Osteocyte (in vitro differentiated cells): ENCODE data around the gene SEMA6B. TPM values are rescaled to one million over a fixed set of nuclear protein-coding genes. Genes with fewer than 3 reads are reported as not detected.
"Not testable (repeated sequence)": the region's sequence is repeated elsewhere in the genome, so short reads cannot be mapped to it uniquely, and the experiment has no call there.

ENCODE experiments used
- DNase-seq: peaks from one replicate; pipeline ENCODE4 v3.0.0; 2021; ENCODE audit warnings: mixed read lengths; ENCODE audit not compliant: unreplicated experiment; ENCODE audit errors: extremely low spot score
- H3K27ac Mint-ChIP-seq: one replicate; pipeline ENCODE4 v1.8.0; 2021; ENCODE audit warnings: mild to moderate bottlenecking, mixed read lengths; ENCODE audit not compliant: unreplicated experiment
- H3K27me3 Mint-ChIP-seq: one replicate; pipeline ENCODE4 v1.8.0; 2021; ENCODE audit warnings: mixed read lengths; ENCODE audit not compliant: unreplicated experiment
- H3K36me3 Mint-ChIP-seq: one replicate; pipeline ENCODE4 v1.8.0; 2021; ENCODE audit warnings: mixed read lengths; ENCODE audit not compliant: unreplicated experiment
- H3K4me1 Mint-ChIP-seq: one replicate; pipeline ENCODE4 v1.8.0; 2021; ENCODE audit warnings: mixed read lengths; ENCODE audit not compliant: unreplicated experiment
- H3K4me3 Mint-ChIP-seq: one replicate; pipeline ENCODE4 v1.8.0; 2021; ENCODE audit warnings: mild to moderate bottlenecking, moderate library complexity, mixed read lengths; ENCODE audit not compliant: unreplicated experiment
- H3K9me3 Mint-ChIP-seq: one replicate; pipeline ENCODE4 v1.8.0; 2021; ENCODE audit warnings: mixed read lengths; ENCODE audit not compliant: unreplicated experiment
- total RNA-seq: library from RNA; stranded (reverse); gene quantifications from 2 replicates; pipeline ENCODE4 v1.2.1, GENCODE V29; 2021
- TF ChIP-seq, protein P1 (sequence below): fragments of 200-600 bp; sonication (generic); IDR thresholded peaks from 2 replicates; pipeline ENCODE4 v1.5.0; 2021; ENCODE audit warnings: antibody characterized with exemption, mild to moderate bottlenecking, moderate library complexity

SEMA6B gene
- total RNA-seq, 1 donor from 2014 or later, result 6.2 TPM

DNA sequence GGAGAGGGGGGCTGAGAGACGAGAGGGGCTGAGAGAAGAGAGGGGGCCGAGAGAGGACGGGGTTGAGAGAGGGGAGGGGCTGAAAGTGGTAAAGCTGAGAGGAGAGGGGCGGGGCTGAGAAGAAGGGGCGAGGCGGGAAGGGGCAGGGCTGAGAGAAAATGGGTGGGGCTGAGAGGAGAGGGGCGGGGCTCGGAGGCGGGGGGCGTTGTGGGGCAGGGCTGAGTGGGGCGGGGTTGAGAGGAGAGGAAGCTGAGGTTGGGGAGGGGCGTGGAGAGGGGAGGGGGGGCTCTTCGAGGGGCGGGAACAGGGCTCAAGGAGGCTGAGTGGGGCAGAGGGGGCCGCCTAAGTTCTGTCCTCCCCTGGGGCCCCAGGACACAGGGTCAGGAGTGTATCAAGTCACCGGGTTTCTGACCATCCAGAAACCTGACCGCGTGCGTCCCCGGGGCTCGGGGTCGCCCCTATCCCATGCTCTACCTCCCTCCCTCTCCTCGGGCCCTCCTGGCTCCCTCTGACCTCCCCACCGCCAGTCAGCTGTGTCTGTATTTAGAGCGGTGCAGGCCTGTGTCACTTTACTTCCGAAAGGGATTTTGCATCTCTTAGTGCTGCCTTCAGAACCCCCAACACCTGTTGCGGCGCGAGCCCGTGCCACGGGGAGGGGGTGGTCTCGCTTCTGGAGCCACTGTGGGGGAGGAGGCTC lies 38.6 kb upstream of the SEMA6B start:
- H3K4me3 Mint-ChIP-seq, result no peak overlapping the region
- no peaks in the 10 kb centered on the region for H3K9me3 Mint-ChIP-seq
- DNase-seq, result no peak
- no peaks in the 10 kb centered on the region for H3K36me3 Mint-ChIP-seq
- peaks cover 5% of the 10 kb centered on the region for H3K4me1 Mint-ChIP-seq
- H3K27ac Mint-ChIP-seq, result no peak overlapping the region
- TF ChIP-seq, protein P1, sequence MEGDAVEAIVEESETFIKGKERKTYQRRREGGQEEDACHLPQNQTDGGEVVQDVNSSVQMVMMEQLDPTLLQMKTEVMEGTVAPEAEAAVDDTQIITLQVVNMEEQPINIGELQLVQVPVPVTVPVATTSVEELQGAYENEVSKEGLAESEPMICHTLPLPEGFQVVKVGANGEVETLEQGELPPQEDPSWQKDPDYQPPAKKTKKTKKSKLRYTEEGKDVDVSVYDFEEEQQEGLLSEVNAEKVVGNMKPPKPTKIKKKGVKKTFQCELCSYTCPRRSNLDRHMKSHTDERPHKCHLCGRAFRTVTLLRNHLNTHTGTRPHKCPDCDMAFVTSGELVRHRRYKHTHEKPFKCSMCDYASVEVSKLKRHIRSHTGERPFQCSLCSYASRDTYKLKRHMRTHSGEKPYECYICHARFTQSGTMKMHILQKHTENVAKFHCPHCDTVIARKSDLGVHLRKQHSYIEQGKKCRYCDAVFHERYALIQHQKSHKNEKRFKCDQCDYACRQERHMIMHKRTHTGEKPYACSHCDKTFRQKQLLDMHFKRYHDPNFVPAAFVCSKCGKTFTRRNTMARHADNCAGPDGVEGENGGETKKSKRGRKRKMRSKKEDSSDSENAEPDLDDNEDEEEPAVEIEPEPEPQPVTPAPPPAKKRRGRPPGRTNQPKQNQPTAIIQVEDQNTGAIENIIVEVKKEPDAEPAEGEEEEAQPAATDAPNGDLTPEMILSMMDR, result no peak
- peaks cover 18% of the 10 kb centered on the region for H3K27me3 Mint-ChIP-seq

- peaks cover 23% of the 10 kb centered on the region for H3K27me3 Mint-ChIP-seq
- TF ChIP-seq, protein P1, result no peak
- no peaks in the 10 kb centered on the region for H3K9me3 Mint-ChIP-seq
- no peaks in the 10 kb centered on the region for H3K36me3 Mint-ChIP-seq
- DNase-seq, result no peak
- peaks cover 5% of the 10 kb centered on the region for H3K4me1 Mint-ChIP-seq
- H3K4me3 Mint-ChIP-seq, result no peak overlapping the region
- H3K27ac Mint-ChIP-seq, result no peak overlapping the region
Observed at GRCh38 chr19:4597278-4597974, 37.9 kb upstream of the SEMA6B start.

DNA sequence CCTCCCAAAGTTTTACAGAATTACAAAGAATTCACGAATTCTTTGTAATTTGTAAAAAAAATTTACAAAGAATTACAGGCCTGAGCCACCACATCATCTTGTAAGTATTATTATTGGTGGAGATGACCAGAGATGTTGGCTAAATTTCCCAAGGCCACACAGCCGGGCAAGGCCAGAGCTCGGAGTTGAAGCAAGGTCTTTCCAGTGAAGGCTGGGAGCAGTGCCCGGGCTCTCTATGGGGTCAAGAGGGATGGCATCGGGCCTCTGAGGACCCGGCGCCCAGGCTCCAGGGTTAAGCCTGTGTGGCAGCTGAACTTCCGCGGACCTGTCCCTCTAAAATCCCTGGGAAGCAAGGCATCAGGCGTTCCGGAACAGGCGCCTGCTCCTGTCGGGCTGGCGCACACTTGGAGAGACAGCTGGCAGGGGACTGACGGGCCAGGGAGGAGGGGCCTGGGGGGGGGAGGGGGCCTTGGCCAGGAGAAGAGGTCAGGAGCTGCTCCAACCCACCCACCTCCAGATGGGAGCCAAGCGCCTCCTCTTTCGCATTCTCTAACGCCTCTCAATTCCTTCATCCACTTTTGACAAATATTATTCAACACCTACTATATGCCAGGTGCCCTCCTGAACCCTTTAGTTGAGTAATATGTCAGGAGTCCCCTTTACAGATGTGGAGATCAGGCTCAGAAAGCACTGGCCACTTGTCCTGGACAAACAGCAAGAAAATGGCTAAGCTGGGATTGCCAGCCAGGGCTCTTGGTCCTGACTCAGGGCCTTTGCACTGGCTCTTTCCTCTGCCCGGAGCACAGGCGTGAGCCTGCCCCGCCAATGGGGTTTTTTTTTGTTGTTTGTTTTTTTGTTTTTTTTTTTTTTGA lies 36.8 kb upstream of the SEMA6B start:
- H3K4me1 Mint-ChIP-seq, result peaks cover 5% of the 10 kb centered on the region
- H3K9me3 Mint-ChIP-seq, result no peaks in the 10 kb centered on the region
- H3K27ac Mint-ChIP-seq, result no peak overlapping the region
- TF ChIP-seq, protein P1, result no peak
- H3K27me3 Mint-ChIP-seq, result peaks cover 30% of the 10 kb centered on the region
- DNase-seq, result no peak
- H3K4me3 Mint-ChIP-seq, result no peak overlapping the region
- H3K36me3 Mint-ChIP-seq, result no peaks in the 10 kb centered on the region

- H3K27me3 Mint-ChIP-seq, result peaks cover 37% of the 10 kb centered on the region
- H3K36me3 Mint-ChIP-seq, H3K4me3 Mint-ChIP-seq, H3K27ac Mint-ChIP-seq, H3K4me1 Mint-ChIP-seq, H3K9me3 Mint-ChIP-seq, DNase-seq: not testable (repeated sequence)
Observed at GRCh38 chr19:4595158-4595557, 35.7 kb upstream of the SEMA6B start.

GRCh38 chr19:4594201-4594600 lies 34.7 kb upstream of the SEMA6B start:
- no peaks in the 10 kb centered on the region for H3K9me3 Mint-ChIP-seq
- no peak overlapping the region for H3K4me3 Mint-ChIP-seq
- TF ChIP-seq, protein P1, result no peak
- H3K27ac Mint-ChIP-seq, result no peak overlapping the region
- peaks cover 5% of the 10 kb centered on the region for H3K4me1 Mint-ChIP-seq
- no peak for DNase-seq
- H3K36me3 Mint-ChIP-seq, result no peaks in the 10 kb centered on the region
- peaks cover 35% of the 10 kb centered on the region for H3K27me3 Mint-ChIP-seq
